HEK293 (cell line): ENCODE data around the gene PDCD1LG2.

Source experiments
- REST ChIP-seq: fragments of 450-650 bp; formaldehyde crosslinking; IDR thresholded peaks from 2 replicates; pipeline ENCODE4 v1.5.1; 2016; ENCODE audit warnings: missing biosample characterization, missing genetic modification characterization
- ZBTB49 ChIP-seq: fragments of 450-650 bp; formaldehyde crosslinking; IDR thresholded peaks from 2 replicates; pipeline ENCODE4 v1.5.1; 2016; ENCODE audit warnings: missing biosample characterization, missing genetic modification characterization, low read depth
- ZNF266 ChIP-seq: fragments of 450-650 bp; formaldehyde crosslinking; IDR thresholded peaks from 2 replicates; pipeline ENCODE4 v1.5.1; 2016; ENCODE audit warnings: missing biosample characterization, missing genetic modification characterization, low read depth
- ZNF777 ChIP-seq: fragments of 450-650 bp; formaldehyde crosslinking; IDR thresholded peaks from 2 replicates; pipeline ENCODE4 v1.5.1; 2017; ENCODE audit warnings: missing biosample characterization, missing genetic modification characterization, borderline replicate concordance

GRCh38 chr9:5578018-5578697 is 67.8 kb downstream of the PDCD1LG2 start:
- TF ChIP-seq ZNF266 (no peak), ZBTB49 (tag by site-specific recombination) (no peak), ZNF777 (no peak), REST (tag by site-specific recombination) (no peak)
